Body of pancreas (tissue), 4 donors: ENCODE measurements around the gene STAT5A.

ENCODE experiments used
- CTCF ChIP-seq, 7 experiments: fragments of 450-650 bp in 4 of 7; fragments of 200-600 bp in 3 of 7; sonication (generic) in 3 of 7; IDR thresholded peaks; one replicate each; pipeline ENCODE4 v1.5.1; 2016 to 2019; ENCODE audit warnings: antibody characterized with exemption in 7 of 7
- POLR2A ChIP-seq, 3 donors: fragments of 450-650 bp; IDR thresholded peaks; one replicate each; pipeline ENCODE4 v1.6.1; 2016; ENCODE audit warnings: antibody characterized with exemption in 3 of 3, mild to moderate bottlenecking in 2 of 3

- TF ChIP-seq CTCF (IDR thresholded peaks at IDR 0.05) (peak; percentile 97 to 100 (median 99)), POLR2A (IDR thresholded peaks at IDR 0.05) (no peak)
These were observed 34.3 kb downstream of the STAT5A start for GRCh38 chr17:42322382-42323267.
